K562 (cell line): ENCODE measurements around the gene ITGA11. TPM values are rescaled to one million over a fixed set of nuclear protein-coding genes. Genes with fewer than 3 reads are reported as not detected.

ENCODE experiments used
- ATAC-seq: fragments of 200-7000 bp; cut with Tn5 transposase; 3 replicates; pipeline ENCODE4 v1.9.1; 2020; ENCODE audit warnings: moderate library complexity
- BruUV-seq: library from RNA; stranded (reverse); fragments of 400-500 nt; replicated peaks from 2 replicates; lab custom pipeline; 2021; lab: Mats Ljungman, UMichigan
- CTCF ChIA-PET: fragments of 300-600 bp; formaldehyde crosslinking; extraction: SDS; loops from one replicate; lab custom pipeline; 2021; ENCODE audit warnings: low intra/inter-chr PET ratio; lab: Yijun Ruan, JAX
- POLR2A ChIA-PET: fragments of 300-600, 350-650 bp; sonication (Branson Sonifier 250); formaldehyde crosslinking; extraction: SDS; loops from one replicate; lab custom pipeline; 2021; ENCODE audit warnings: antibody characterized with exemption, inconsistent platforms; lab: Yijun Ruan, JAX
- DNase-seq, 4 experiments: peaks; one replicate each; pipeline versions ENCODE4 v3.0.0 to v3.0.0-alpha.2; 2011 to 2018; ENCODE audit warnings: low spot score in 3 of 4, mixed read lengths in 3 of 4; ENCODE audit errors: extremely low read depth in 1 of 4
- FAIRE-seq: peaks from 2 replicates; lab custom pipeline; 2011; peaks lifted over from hg19 to GRCh38; lab: Jason Lieb, UNC
- H2AFZ ChIP-seq: 2 replicates; pipeline ENCODE4 v1.6.0; 2011; ENCODE audit warnings: low read depth, low read length, control low read depth, inconsistent platforms
- H3K27ac ChIP-seq: fragments of 200-600 bp; 3 replicates; pipeline ENCODE4 v1.8.0; 2011; ENCODE audit warnings: low read depth, mild to moderate bottlenecking, control low read depth, inconsistent platforms, low read length, moderate library complexity, mixed read lengths; ENCODE audit errors: extremely low read depth
- H3K27me3 ChIP-seq, 2 experiments: fragments of 300-600 bp in 1 of 2; 2 replicates in 1 of 2; 3 replicates in 1 of 2; pipeline versions ENCODE4 v1.6.0 to v1.8.0; 2011; ENCODE audit warnings: inconsistent platforms in 2 of 2, low read length in 2 of 2, mild to moderate bottlenecking in 1 of 2, mixed read lengths in 1 of 2, moderate library complexity in 1 of 2; ENCODE audit not compliant: control insufficient read depth in 2 of 2, insufficient read depth in 2 of 2
- H3K36me3 ChIP-seq: fragments of 300-600 bp; 3 replicates; pipeline ENCODE4 v1.8.0; 2011; ENCODE audit warnings: mild to moderate bottlenecking, low read length, inconsistent platforms; ENCODE audit not compliant: control insufficient read depth, insufficient read depth
- H3K4me1 ChIP-seq, 2 experiments: fragments of 200-600 bp in 1 of 2; replicated peaks in 1 of 2; 2 replicates in 1 of 2; 3 replicates in 1 of 2; pipeline versions ENCODE4 v1.5.1 to v1.8.0; 2011; ENCODE audit warnings: inconsistent platforms in 2 of 2, low read length in 2 of 2, mild to moderate bottlenecking in 1 of 2, mixed read lengths in 1 of 2, moderate library complexity in 1 of 2; ENCODE audit not compliant: control insufficient read depth in 2 of 2, insufficient read depth in 2 of 2
- H3K4me2 ChIP-seq: 2 replicates; pipeline ENCODE4 v1.6.1; 2011; ENCODE audit warnings: low read length, control low read depth, inconsistent platforms, mixed read lengths; ENCODE audit not compliant: insufficient read depth
- H3K4me3 ChIP-seq: fragments of 200-600 bp; sonication (generic), shearing (Covaris generic); 2 replicates; pipeline ENCODE4 v1.5.1; 2016; ENCODE audit warnings: control low read depth, inconsistent platforms
- H3K79me2 ChIP-seq: fragments of 200-600 bp; 3 replicates; pipeline ENCODE4 v1.8.0; 2011; ENCODE audit warnings: low read length, inconsistent platforms; ENCODE audit not compliant: control insufficient read depth, insufficient read depth
- H3K9ac ChIP-seq, 2 experiments: 2 replicates each; pipeline versions ENCODE4 v1.6.0 to v1.6.1; 2011; ENCODE audit warnings: low read depth in 2 of 2, low read length in 2 of 2, control low read depth in 1 of 2, inconsistent platforms in 1 of 2, mild to moderate bottlenecking in 1 of 2, mixed read lengths in 1 of 2; ENCODE audit not compliant: insufficient read depth in 1 of 2
- H3K9me1 ChIP-seq: one replicate; pipeline ENCODE4 v1.6.0; 2011; ENCODE audit warnings: inconsistent platforms, mild to moderate bottlenecking, low read length, moderate library complexity; ENCODE audit not compliant: control insufficient read depth, insufficient read depth
- H3K9me3 ChIP-seq: replicated peaks from 2 replicates; pipeline ENCODE4 v1.5.1; 2011; ENCODE audit warnings: low read depth, low read length, inconsistent platforms; ENCODE audit not compliant: control insufficient read depth, insufficient read depth
- H4K20me1 ChIP-seq: replicated peaks from 2 replicates; pipeline ENCODE4 v1.6.1; 2011; ENCODE audit warnings: low read length, inconsistent platforms, mixed read lengths; ENCODE audit not compliant: control insufficient read depth, insufficient read depth
- CEBPB ChIP-seq: fragments of 450-650 bp; IDR thresholded peaks from 2 replicates; pipeline ENCODE4 v1.6.1; 2016; ENCODE audit warnings: missing genetic modification characterization, missing compliant biosample characterization
- EP300 ChIP-seq: IDR thresholded peaks from 2 replicates; pipeline ENCODE4 v1.6.1; 2012; ENCODE audit warnings: low read length, improper control_type of control experiment
- EZH2 ChIP-seq: IDR thresholded peaks from 2 replicates; pipeline ENCODE4 v1.6.1; 2012; ENCODE audit warnings: low read depth, mild to moderate bottlenecking, inconsistent platforms, low read length, borderline replicate concordance
- HOXB6 ChIP-seq: fragments of 250-450 bp; sonication (Bioruptor Pico); IDR thresholded peaks from 2 replicates; pipeline ENCODE4 v1.5.1; 2022; ENCODE audit warnings: mild to moderate bottlenecking, borderline replicate concordance
- IRF2 ChIP-seq: sonication (generic); formaldehyde crosslinking; IDR thresholded peaks from 2 replicates; pipeline ENCODE4 v1.8.1; 2022; ENCODE audit warnings: mild to moderate bottlenecking, missing genetic modification reagents
- MNT ChIP-seq, 2 experiments: fragments of 450-650 bp; conservative IDR thresholded peaks; 2 replicates each; pipeline ENCODE4 v1.6.1; 2017; ENCODE audit warnings: mild to moderate bottlenecking in 2 of 2, moderate library complexity in 2 of 2
- MYNN ChIP-seq, 2 experiments: sonication (generic); formaldehyde crosslinking in 1 of 2; IDR thresholded peaks; 2 replicates each; pipeline versions ENCODE4 v1.5.0 to v1.6.1; 2016 to 2020; ENCODE audit warnings: antibody characterized with exemption in 1 of 2, missing genetic modification reagents in 1 of 2
- NBN ChIP-seq: fragments of 450-650 bp; IDR thresholded peaks from 2 replicates; pipeline ENCODE4 v1.6.1; 2016; ENCODE audit warnings: low read depth, mild to moderate bottlenecking
- NR4A1 ChIP-seq, 2 experiments: fragments of 250-450 bp in 1 of 2; fragments of 450-650 bp in 1 of 2; sonication (Bioruptor Pico) in 1 of 2; IDR thresholded peaks; 2 replicates each; pipeline versions ENCODE4 v1.4.0 to v1.6.1; 2016 to 2020; ENCODE audit warnings: mild to moderate bottlenecking in 2 of 2, missing compliant biosample characterization in 1 of 2, missing genetic modification characterization in 1 of 2, moderate library complexity in 1 of 2
- TAF7 ChIP-seq: fragments of 450-650 bp; IDR thresholded peaks from 2 replicates; pipeline ENCODE4 v1.6.1; 2016; ENCODE audit warnings: missing genetic modification characterization, missing compliant biosample characterization
- TCF7 ChIP-seq: sonication (generic); IDR thresholded peaks from 2 replicates; pipeline ENCODE4 v1.6.1; 2016; ENCODE audit warnings: antibody characterized with exemption, borderline replicate concordance
- VEZF1 ChIP-seq: fragments of 200-800 bp; sonication (Bioruptor generic); IDR thresholded peaks from 2 replicates; pipeline ENCODE4 v1.6.1; 2017; ENCODE audit warnings: missing genetic modification characterization, missing compliant biosample characterization
- WHSC1 ChIP-seq: IDR thresholded peaks from one replicate; pipeline ENCODE4 v1.6.1; 2012; ENCODE audit warnings: low read length, control low read depth, inconsistent platforms
- XRCC4 ChIP-seq: IDR thresholded peaks from one replicate; pipeline ENCODE4 v1.6.1; 2011; ENCODE audit not compliant: insufficient read depth, insufficient read length; ENCODE audit errors: extremely low read depth
- ZHX1 ChIP-seq: fragments of 150-350 bp; conservative IDR thresholded peaks from 2 replicates; pipeline ENCODE4 v1.6.1; 2014; ENCODE audit warnings: low read length
- ZNF23 ChIP-seq: fragments of 250-450 bp; sonication (Bioruptor Pico); IDR thresholded peaks from 2 replicates; pipeline ENCODE4 v1.4.0; 2020; ENCODE audit warnings: mild to moderate bottlenecking
- ZNF316 ChIP-seq: fragments of 450-650 bp; IDR thresholded peaks from 2 replicates; pipeline ENCODE4 v1.6.1; 2016
- ZNF347 ChIP-seq: fragments of 450-650 bp; formaldehyde crosslinking; IDR thresholded peaks from 2 replicates; pipeline ENCODE4 v1.4.0; 2020; ENCODE audit warnings: low read depth, mild to moderate bottlenecking, moderate library complexity
- ZNF668 ChIP-seq: fragments of 250-450 bp; sonication (Bioruptor Pico); IDR thresholded peaks from 2 replicates; pipeline ENCODE4 v1.8.0; 2022; ENCODE audit warnings: mild to moderate bottlenecking, inconsistent platforms
- WGBS: fragments of 100-300 bp; shearing (Covaris generic); methylation state at CpG from one replicate; pipeline ENCODE4 v1.1.6; 2016; ENCODE audit warnings: low coverage, mixed read lengths; ENCODE audit not compliant: insufficient coverage; ENCODE audit errors: missing lambda C conversion rate; 5-methylcytosine and 5-hydroxymethylcytosine counted together
- in situ Hi-C: fragments of 300-500 bp; cut with MboI; formaldehyde crosslinking; loops from 4 replicates; pipeline ENCODE4 v1.15.0; 2018; ENCODE audit warnings: inconsistent platforms, mixed read lengths
- intact Hi-C: fragments of 100-400 bp; cut with micrococcal nuclease; formaldehyde crosslinking; loops from 2 replicates; pipeline ENCODE4 v1.14.2; 2022
- polyA plus RNA-seq, 8 experiments: library from polyadenylated mRNA; depleted of rRNA in 4 of 8; stranded (reverse) in 5 of 8; unstranded in 3 of 8; fragments of >200 nt; fragmentation: Nextera tagmentation in 2 of 8; fragmentation: Illumina TruSeq in 1 of 8; extraction: Ambion mirVana in 2 of 8; extraction: Trizol in 1 of 8; gene quantifications; 2 replicates each; pipeline versions ENCODE4 v1.2.1 to v1.2.3, GENCODE V29; 2011 to 2014; ENCODE audit warnings: inconsistent platforms in 1 of 8, missing spikeins in 1 of 8
- total RNA-seq, 7 experiments: library from RNA; depleted of rRNA in 6 of 7; stranded (reverse); fragments of >200 nt in 6 of 7; fragmentation: Illumina TruSeq in 2 of 7; extraction: Trizol in 2 of 7; gene quantifications; 2 replicates each; pipeline versions ENCODE4 v1.2.1 to v1.2.3, GENCODE V29; 2011 to 2021; ENCODE audit warnings: low replicate concordance in 1 of 7

ITGA11 gene
- total and polyA plus RNA-seq, 9 of the 15 experiments (the other 6 are each of a cell fraction or from before 2014, with no cell fraction given), result 0.01 TPM; not detected in 8

- no peaks in the 10 kb centered on the region for H4K20me1 ChIP-seq
- H3K9me1 ChIP-seq, result no peaks in the 10 kb centered on the region
- WGBS, result 3% methylated on average over 6 of the region's 6 CpGs
- ATAC-seq (no peak), FAIRE-seq (no peak), DNase-seq (no peak)
- no peaks in the 10 kb centered on the region for H3K4me1 ChIP-seq
- no peak overlapping the region for H3K27ac ChIP-seq
- in situ Hi-C loops (no loop called here), intact Hi-C loops (no loop called here)
- POLR2A ChIA-PET, result interaction anchor here (1.1 kb wide), 1 partner anchor 24 kb away, joined by 5 read pairs; no protein-coding TSS in a partner anchor
- no peak overlapping the region for H3K4me2 ChIP-seq
- CTCF ChIA-PET, result no interaction called here
- TF ChIP-seq NBN (no peak), MYNN (IDR thresholded peaks at IDR 0.05) (no peak), MYNN (CRISPR knock-in tag; IDR thresholded peaks at IDR 0.05) (no peak), EZH2 (no peak), ZNF347 (CRISPR knock-in tag) (no peak), TCF7 (no peak), WHSC1 (no peak), VEZF1 (CRISPR knock-in tag) (no peak), TAF7 (tag) (no peak), MNT (conservative IDR thresholded peaks at IDR 0.05) (no peak), ZNF668 (CRISPR knock-in tag) (no peak), CEBPB (tag) (no peak), ZHX1 (no peak), ZNF23 (CRISPR knock-in tag) (no peak), XRCC4 (no peak), ZNF316 (no peak), NR4A1 (CRISPR knock-in tag; IDR thresholded peaks at IDR 0.05) (no peak), NR4A1 (tag; IDR thresholded peaks at IDR 0.05) (no peak), HOXB6 (CRISPR knock-in tag) (no peak), IRF2 (CRISPR knock-in tag) (no peak), EP300 (no peak)
- H3K9ac ChIP-seq, result no peak overlapping the region; a peak in 1 of 4 replicates
- BruUV-seq, result no TSS peak
- H2AFZ ChIP-seq, result no peak overlapping the region
- H3K36me3 ChIP-seq, result no peaks in the 10 kb centered on the region
- peaks cover 17 to 57% of the 10 kb centered on the region in 2 experiments; a peak in 4 of 5 replicates for H3K27me3 ChIP-seq
- no peaks in the 10 kb centered on the region for H3K9me3 ChIP-seq
- no peaks in the 10 kb centered on the region for H3K79me2 ChIP-seq
- H3K4me3 ChIP-seq, result no peak overlapping the region
Observed at GRCh38 chr15:68365770-68366169, 66.2 kb downstream of the ITGA11 start.
